Tibial artery (tissue), 4 donors: ENCODE measurements around the gene SEPTIN8.

Experiments
- DNase-seq, 2 donors: peaks; one replicate each; pipeline ENCODE4 v3.0.0-alpha.2; 2019
- H3K27ac ChIP-seq, 2 donors: fragments of 200-600 bp; sonication (generic) in 1 of 2; 1 replicate in 1 of 2; 2 replicates in 1 of 2; pipeline ENCODE4 v1.5.1; 2018 to 2019; ENCODE audit warnings: mild to moderate bottlenecking in 1 of 2
- H3K27me3 ChIP-seq, 2 donors: fragments of 200-600 bp; sonication (generic) in 1 of 2; one replicate each; pipeline versions ENCODE4 v1.5.1 to v1.6.0; 2016 to 2019
- H3K36me3 ChIP-seq, 3 donors: fragments of 200-600 bp; sonication (generic) in 2 of 3; one replicate each; pipeline ENCODE4 v1.5.1; 2016 to 2019; ENCODE audit warnings: mild to moderate bottlenecking in 2 of 3
- H3K4me1 ChIP-seq, 4 donors: fragments of 200-600 bp; sonication (generic) in 2 of 4; 1 replicate in 3 of 4; 2 replicates in 1 of 4; pipeline ENCODE4 v1.5.1; 2016 to 2019
- H3K4me3 ChIP-seq, 2 donors: fragments of 200-600 bp; sonication (generic) in 1 of 2; 1 replicate in 1 of 2; 2 replicates in 1 of 2; pipeline ENCODE4 v1.5.1; 2018 to 2019; ENCODE audit warnings: mild to moderate bottlenecking in 2 of 2
- H3K9me3 ChIP-seq, 3 donors: fragments of 200-600 bp; sonication (generic) in 1 of 3; one replicate each; pipeline ENCODE4 v1.5.1; 2016 to 2019
- intact Hi-C: fragments of 100-400 bp; cut with DNase I; formaldehyde crosslinking; loops from one replicate; pipeline ENCODE4 v1.15.0; 2023; ENCODE audit warnings: low total_unique reads
- TF ChIP-seq, protein P1 (sequence below), 2 experiments: fragments of 200-600 bp in 1 of 2; fragments of 450-650 bp in 1 of 2; IDR thresholded peaks; one replicate each; pipeline ENCODE4 v1.5.1; 2017 to 2019; ENCODE audit warnings: antibody characterized with exemption in 2 of 2, mild to moderate bottlenecking in 1 of 2, moderate library complexity in 1 of 2

Gene SEPTIN8

GRCh38 chr5:132762246-132763000, 14.6 kb downstream of the SEPTIN8 start:
- no peak overlapping the region for H3K27ac ChIP-seq

GRCh38 chr5:132761321-132762240, 15.5 kb downstream of the SEPTIN8 start:
- DNase-seq: no peak
- peaks cover 0 to 15% (median 10%) of the 10 kb centered on the region in 4 donors for H3K4me1 ChIP-seq
- intact Hi-C loops: no loop called here
- TF ChIP-seq, protein P1, sequence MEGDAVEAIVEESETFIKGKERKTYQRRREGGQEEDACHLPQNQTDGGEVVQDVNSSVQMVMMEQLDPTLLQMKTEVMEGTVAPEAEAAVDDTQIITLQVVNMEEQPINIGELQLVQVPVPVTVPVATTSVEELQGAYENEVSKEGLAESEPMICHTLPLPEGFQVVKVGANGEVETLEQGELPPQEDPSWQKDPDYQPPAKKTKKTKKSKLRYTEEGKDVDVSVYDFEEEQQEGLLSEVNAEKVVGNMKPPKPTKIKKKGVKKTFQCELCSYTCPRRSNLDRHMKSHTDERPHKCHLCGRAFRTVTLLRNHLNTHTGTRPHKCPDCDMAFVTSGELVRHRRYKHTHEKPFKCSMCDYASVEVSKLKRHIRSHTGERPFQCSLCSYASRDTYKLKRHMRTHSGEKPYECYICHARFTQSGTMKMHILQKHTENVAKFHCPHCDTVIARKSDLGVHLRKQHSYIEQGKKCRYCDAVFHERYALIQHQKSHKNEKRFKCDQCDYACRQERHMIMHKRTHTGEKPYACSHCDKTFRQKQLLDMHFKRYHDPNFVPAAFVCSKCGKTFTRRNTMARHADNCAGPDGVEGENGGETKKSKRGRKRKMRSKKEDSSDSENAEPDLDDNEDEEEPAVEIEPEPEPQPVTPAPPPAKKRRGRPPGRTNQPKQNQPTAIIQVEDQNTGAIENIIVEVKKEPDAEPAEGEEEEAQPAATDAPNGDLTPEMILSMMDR (IDR thresholded peaks at IDR 0.05): no peak
- H3K4me3 ChIP-seq: no peak overlapping the region
- no peak overlapping the region for H3K27ac ChIP-seq
- H3K27me3 ChIP-seq: no peaks in the 10 kb centered on the region
- peaks cover 52 to 86% (median 76%) of the 10 kb centered on the region in 3 donors for H3K36me3 ChIP-seq
- no peaks in the 10 kb centered on the region for H3K9me3 ChIP-seq

More at GRCh38 chr5:132762246-132763000, 14.6 kb downstream of the SEPTIN8 start:
- intact Hi-C loops: no loop called here
- DNase-seq: no peak
- no peaks in the 10 kb centered on the region for H3K9me3 ChIP-seq
- no peak overlapping the region for H3K4me3 ChIP-seq
- TF ChIP-seq, protein P1 (IDR thresholded peaks at IDR 0.05): no peak
- H3K27me3 ChIP-seq: no peaks in the 10 kb centered on the region
- H3K4me1 ChIP-seq: peaks cover 0 to 23% (median 18%) of the 10 kb centered on the region in 4 donors
- peaks cover 52 to 82% (median 76%) of the 10 kb centered on the region in 3 donors for H3K36me3 ChIP-seq

- no peaks in the 10 kb centered on the region for H3K9me3 ChIP-seq
- no peak overlapping the region for H3K4me3 ChIP-seq
- peaks cover 52 to 86% (median 76%) of the 10 kb centered on the region in 3 donors for H3K36me3 ChIP-seq
- H3K4me1 ChIP-seq: peaks cover 0 to 7% (median 3%) of the 10 kb centered on the region in 4 donors
- intact Hi-C loops: no loop called here
- H3K27ac ChIP-seq: no peak overlapping the region
- no peak for DNase-seq
- H3K27me3 ChIP-seq: no peaks in the 10 kb centered on the region
- TF ChIP-seq, protein P1 (IDR thresholded peaks at IDR 0.05): no peak
These were observed 16.3 kb downstream of the SEPTIN8 start for GRCh38 chr5:132760601-132761317.

DNA sequence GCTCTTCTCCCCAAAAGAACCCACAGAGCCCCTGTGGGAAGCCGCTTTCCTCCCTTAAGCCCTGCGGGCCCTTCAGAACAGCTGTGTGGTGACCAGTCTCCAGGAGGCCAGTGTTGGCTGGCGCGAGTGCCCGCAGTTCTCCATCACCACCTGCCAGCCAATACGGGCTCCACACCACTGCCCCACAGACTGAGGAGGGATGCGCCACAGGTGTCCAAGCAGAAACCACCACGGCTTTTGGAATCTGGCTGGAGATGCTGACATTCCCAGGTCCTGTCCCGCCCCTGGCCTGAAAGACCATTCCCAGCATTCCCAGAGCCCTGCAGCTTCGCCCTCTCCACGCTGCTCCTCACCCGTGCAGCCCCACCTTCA, 17.0 kb downstream of the SEPTIN8 start:
- TF ChIP-seq, protein P1 (IDR thresholded peaks at IDR 0.05): no peak
- Histone ChIP-seq H3K4me3 (no peak overlapping the region), H3K27ac (no peak overlapping the region), H3K4me1 (no peaks in the 10 kb centered on the region), H3K36me3 (peaks cover 50 to 79% (median 72%) of the 10 kb centered on the region in 3 donors), H3K27me3 (no peaks in the 10 kb centered on the region), H3K9me3 (no peaks in the 10 kb centered on the region)
- no peak for DNase-seq
- intact Hi-C loops: no loop called here
